Measurements from ENCODE around the gene SMYD3. TPM values are rescaled to one million over a fixed set of nuclear protein-coding genes. Genes with fewer than 3 reads are reported as not detected.

SMYD3 gene
- total RNA-seq, 1 experiment from 2014 or later, result 35.1 TPM

DNA sequence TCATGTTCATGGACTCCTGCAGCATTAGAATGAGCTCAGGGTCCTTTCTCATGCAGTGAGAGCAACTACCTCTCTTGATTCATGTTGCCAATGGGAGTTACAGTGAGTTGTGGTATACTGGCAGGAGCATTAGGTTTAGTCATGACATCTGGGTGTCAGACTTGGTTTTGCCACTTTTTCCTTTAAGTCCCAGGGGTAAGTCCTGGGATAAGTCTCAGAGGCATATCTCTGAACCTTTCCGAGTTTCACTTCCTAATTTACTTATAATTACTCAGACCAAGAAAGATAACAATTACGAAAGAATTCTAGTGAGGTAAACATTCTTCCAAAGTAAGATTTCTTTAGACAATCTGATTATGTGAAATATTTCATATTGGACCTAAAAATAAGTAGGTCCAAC, 606.0 kb downstream of the SMYD3 start:
- Mint-ChIP-seq H3K27me3 (ENCODE audit: unreplicated experiment) (no peaks in the 10 kb centered on the region), H3K4me3 (ENCODE audit: low read depth, unreplicated experiment) (no peak overlapping the region), H3K27ac (ENCODE audit: unreplicated experiment) (no peak overlapping the region), H3K4me1 (ENCODE audit: low read depth, unreplicated experiment) (no peaks in the 10 kb centered on the region), H3K36me3 (ENCODE audit: insufficient read depth, unreplicated experiment) (no peaks in the 10 kb centered on the region), H3K9me3 (ENCODE audit: low read depth, unreplicated experiment) (peaks cover 5% of the 10 kb centered on the region)
- BruUV-seq (replicated peaks), result no TSS peak
- intact Hi-C loops (cut with micrococcal nuclease; ENCODE audit: unreplicated experiment), result no loop called here
- TF ChIP-seq, protein P1, sequence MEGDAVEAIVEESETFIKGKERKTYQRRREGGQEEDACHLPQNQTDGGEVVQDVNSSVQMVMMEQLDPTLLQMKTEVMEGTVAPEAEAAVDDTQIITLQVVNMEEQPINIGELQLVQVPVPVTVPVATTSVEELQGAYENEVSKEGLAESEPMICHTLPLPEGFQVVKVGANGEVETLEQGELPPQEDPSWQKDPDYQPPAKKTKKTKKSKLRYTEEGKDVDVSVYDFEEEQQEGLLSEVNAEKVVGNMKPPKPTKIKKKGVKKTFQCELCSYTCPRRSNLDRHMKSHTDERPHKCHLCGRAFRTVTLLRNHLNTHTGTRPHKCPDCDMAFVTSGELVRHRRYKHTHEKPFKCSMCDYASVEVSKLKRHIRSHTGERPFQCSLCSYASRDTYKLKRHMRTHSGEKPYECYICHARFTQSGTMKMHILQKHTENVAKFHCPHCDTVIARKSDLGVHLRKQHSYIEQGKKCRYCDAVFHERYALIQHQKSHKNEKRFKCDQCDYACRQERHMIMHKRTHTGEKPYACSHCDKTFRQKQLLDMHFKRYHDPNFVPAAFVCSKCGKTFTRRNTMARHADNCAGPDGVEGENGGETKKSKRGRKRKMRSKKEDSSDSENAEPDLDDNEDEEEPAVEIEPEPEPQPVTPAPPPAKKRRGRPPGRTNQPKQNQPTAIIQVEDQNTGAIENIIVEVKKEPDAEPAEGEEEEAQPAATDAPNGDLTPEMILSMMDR (IDR thresholded peaks at IDR 0.05; ENCODE audit: unreplicated experiment), result no peak
- no peak for DNase-seq
- CTCF ChIA-PET, result no interaction called here

DNA sequence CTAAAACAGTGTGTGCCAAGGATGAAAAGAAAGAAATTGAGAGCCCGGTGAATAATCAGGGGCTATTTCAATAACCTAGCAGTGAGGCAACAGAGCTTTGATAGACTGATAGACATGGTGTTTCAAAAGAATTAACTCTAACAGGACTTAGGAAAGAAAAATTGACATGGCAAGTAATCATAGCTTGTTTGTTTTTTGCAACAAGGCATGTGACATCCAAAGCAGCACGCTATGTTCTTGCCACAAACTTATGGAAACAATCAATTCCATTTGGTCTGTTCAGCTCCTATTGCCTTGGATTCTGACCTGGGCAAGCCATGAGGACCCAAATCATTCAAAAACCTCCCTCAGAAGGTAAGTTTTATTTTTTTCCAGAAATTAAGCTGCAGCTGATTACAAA, 608.5 kb downstream of the SMYD3 start:
- BruUV-seq (replicated peaks), result no TSS peak
- Mint-ChIP-seq H3K9me3 (ENCODE audit: low read depth, unreplicated experiment) (peaks cover 4% of the 10 kb centered on the region), H3K27ac (ENCODE audit: unreplicated experiment) (no peak overlapping the region), H3K36me3 (ENCODE audit: insufficient read depth, unreplicated experiment) (no peaks in the 10 kb centered on the region), H3K4me1 (ENCODE audit: low read depth, unreplicated experiment) (no peaks in the 10 kb centered on the region), H3K27me3 (ENCODE audit: unreplicated experiment) (no peaks in the 10 kb centered on the region), H3K4me3 (ENCODE audit: low read depth, unreplicated experiment) (no peak overlapping the region)
- TF ChIP-seq, protein P1 (IDR thresholded peaks at IDR 0.05; ENCODE audit: unreplicated experiment), result no peak
- no peak for DNase-seq
- CTCF ChIA-PET, result interaction anchor here (1.1 kb wide), 1 partner anchor 10 kb away, joined by 3 read pairs; no protein-coding TSS in a partner anchor
- intact Hi-C loops (cut with micrococcal nuclease; ENCODE audit: unreplicated experiment), result no loop called here

DNA sequence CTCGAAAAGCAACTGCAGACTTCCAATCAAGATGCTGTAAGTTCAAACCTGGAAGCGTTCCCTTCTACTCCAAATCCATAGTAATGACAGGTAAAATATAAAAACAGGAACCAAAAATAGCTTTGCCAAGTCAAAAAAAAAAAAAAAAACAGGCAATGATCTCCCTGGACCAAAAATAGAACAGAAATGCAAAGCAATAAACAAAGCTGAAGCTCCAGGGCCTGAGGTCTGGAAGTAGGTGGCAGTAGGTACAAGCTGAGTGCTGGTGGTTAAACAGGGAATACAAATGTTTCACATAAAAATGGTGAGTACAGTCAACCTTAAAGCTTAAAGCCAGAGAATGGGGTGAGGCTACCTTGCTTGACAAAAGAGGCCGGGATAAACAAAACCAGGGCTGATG, 610.8 kb downstream of the SMYD3 start:
- Mint-ChIP-seq H3K4me3 (ENCODE audit: low read depth, unreplicated experiment) (no peak overlapping the region), H3K36me3 (ENCODE audit: insufficient read depth, unreplicated experiment) (no peaks in the 10 kb centered on the region), H3K27me3 (ENCODE audit: unreplicated experiment) (no peaks in the 10 kb centered on the region), H3K27ac (ENCODE audit: unreplicated experiment) (no peak overlapping the region), H3K4me1 (ENCODE audit: low read depth, unreplicated experiment) (no peaks in the 10 kb centered on the region), H3K9me3 (ENCODE audit: low read depth, unreplicated experiment) (peaks cover 5% of the 10 kb centered on the region)
- BruUV-seq (replicated peaks), result no TSS peak
- TF ChIP-seq, protein P1 (IDR thresholded peaks at IDR 0.05; ENCODE audit: unreplicated experiment), result no peak
- intact Hi-C loops (cut with micrococcal nuclease; ENCODE audit: unreplicated experiment), result no loop called here
- CTCF ChIA-PET, result no interaction called here
- no peak for DNase-seq

DNA sequence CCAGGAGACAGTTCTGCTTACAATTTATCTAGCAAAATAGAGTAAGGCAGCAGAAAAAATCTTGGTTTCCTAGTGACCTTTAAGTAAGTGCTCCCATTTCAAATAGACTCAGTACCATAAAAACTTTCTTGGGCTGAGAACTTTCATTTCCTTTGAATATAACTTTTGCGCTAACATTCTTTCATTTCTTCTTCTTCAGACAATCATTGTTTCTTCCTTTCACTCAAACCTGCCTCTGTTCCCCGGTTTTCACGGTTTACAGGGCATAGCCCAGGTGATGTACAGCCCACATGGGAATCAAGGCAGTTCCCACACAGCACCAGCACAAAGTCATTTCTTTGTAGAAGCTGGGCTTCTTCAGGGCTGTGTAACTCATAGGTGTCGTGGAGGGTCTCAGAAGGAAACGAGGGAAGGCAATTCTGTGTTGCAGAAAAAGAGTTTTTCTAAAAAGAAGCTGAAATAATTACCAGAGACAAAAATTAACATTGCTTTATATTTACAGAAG, 611.6 kb downstream of the SMYD3 start:
- BruUV-seq (replicated peaks), result no TSS peak
- Mint-ChIP-seq H3K27ac (ENCODE audit: unreplicated experiment) (no peak overlapping the region), H3K9me3 (ENCODE audit: low read depth, unreplicated experiment) (peaks cover 5% of the 10 kb centered on the region), H3K4me1 (ENCODE audit: low read depth, unreplicated experiment) (no peaks in the 10 kb centered on the region), H3K36me3 (ENCODE audit: insufficient read depth, unreplicated experiment) (no peaks in the 10 kb centered on the region), H3K4me3 (ENCODE audit: low read depth, unreplicated experiment) (no peak overlapping the region), H3K27me3 (ENCODE audit: unreplicated experiment) (no peaks in the 10 kb centered on the region)
- intact Hi-C loops (cut with micrococcal nuclease; ENCODE audit: unreplicated experiment), result no loop called here
- TF ChIP-seq, protein P1 (IDR thresholded peaks at IDR 0.05; ENCODE audit: unreplicated experiment), result no peak
- no peak for DNase-seq
- CTCF ChIA-PET, result no interaction called here
